SK-N-SH treated with all-trans-retinoic acid at 6 μM for 48 hours (cell line): ENCODE measurements around the gene FANCC.
A peak's percentile ranks its signal among the peaks of the same experiment; 100 is the strongest.

Experiments used
- ATAC-seq: fragments of 200-7000 bp; cut with Tn5 transposase; 3 replicates; pipeline ENCODE4 v1.9.1; 2020; ENCODE audit warnings: mild to moderate bottlenecking, moderate library complexity
- ARNTL ChIP-seq: fragments of 450-650 bp; formaldehyde crosslinking; IDR thresholded peaks from 2 replicates; pipeline ENCODE4 v1.5.0; 2020; ENCODE audit warnings: low read depth, mild to moderate bottlenecking, moderate library complexity, borderline replicate concordance
- BACH2 ChIP-seq: fragments of 250-450 bp; sonication (Bioruptor Pico); IDR thresholded peaks from 2 replicates; pipeline ENCODE4 v1.9.0; 2021; ENCODE audit warnings: mild to moderate bottlenecking, borderline replicate concordance
- CSDC2 ChIP-seq: fragments of 250-450 bp; sonication (Bioruptor Pico); IDR thresholded peaks from 2 replicates; pipeline ENCODE4 v1.5.0; 2020; ENCODE audit warnings: mild to moderate bottlenecking, moderate library complexity
- ESRRG ChIP-seq: fragments of 250-450 bp; sonication (Bioruptor Pico); IDR thresholded peaks from 2 replicates; pipeline ENCODE4 v1.6.1; 2021; ENCODE audit warnings: mild to moderate bottlenecking
- GLIS3 ChIP-seq: fragments of 250-450 bp; sonication (Bioruptor Pico); IDR thresholded peaks from 2 replicates; pipeline ENCODE4 v1.5.0; 2020; ENCODE audit warnings: mild to moderate bottlenecking, moderate library complexity
- ISL1 ChIP-seq: fragments of 250-450 bp; sonication (Bioruptor Pico); IDR thresholded peaks from 2 replicates; pipeline ENCODE4 v2.1.2; 2022; ENCODE audit warnings: mild to moderate bottlenecking, moderate library complexity
- OSR1 ChIP-seq: fragments of 250-450 bp; sonication (Bioruptor Pico); IDR thresholded peaks from 2 replicates; pipeline ENCODE4 v1.8.0; 2022; ENCODE audit warnings: moderate library complexity, mild to moderate bottlenecking, inconsistent platforms
- PPARA ChIP-seq: fragments of 250-450 bp; sonication (Bioruptor Pico); IDR thresholded peaks from 2 replicates; pipeline ENCODE4 v1.5.0; 2020; ENCODE audit warnings: mild to moderate bottlenecking, borderline replicate concordance
- RARB ChIP-seq: fragments of 250-450 bp; sonication (Bioruptor Pico); IDR thresholded peaks from 2 replicates; pipeline ENCODE4 v1.8.0; 2021; ENCODE audit warnings: mild to moderate bottlenecking, moderate library complexity
- SNAI2 ChIP-seq: fragments of 250-450 bp; sonication (Bioruptor Pico); IDR thresholded peaks from 2 replicates; pipeline ENCODE4 v1.5.0; 2020; ENCODE audit warnings: mild to moderate bottlenecking, moderate library complexity
- TCF4 ChIP-seq: fragments of 250-450 bp; sonication (Bioruptor Pico); IDR thresholded peaks from 2 replicates; pipeline ENCODE4 v1.8.0; 2021; ENCODE audit warnings: mild to moderate bottlenecking, moderate library complexity, borderline replicate concordance
- TOX ChIP-seq: fragments of 250-450 bp; sonication (Bioruptor Pico); IDR thresholded peaks from 2 replicates; pipeline ENCODE4 v1.8.0; 2021; ENCODE audit warnings: mild to moderate bottlenecking, moderate library complexity, borderline replicate concordance
- ZC3H10 ChIP-seq: fragments of 250-450 bp; sonication (Bioruptor Pico); IDR thresholded peaks from 2 replicates; pipeline ENCODE4 v1.5.1; 2021; ENCODE audit warnings: mild to moderate bottlenecking, moderate library complexity
- ZFP3 ChIP-seq: fragments of 250-450 bp; sonication (Bioruptor Pico); IDR thresholded peaks from 2 replicates; pipeline ENCODE4 v1.5.0; 2020; ENCODE audit warnings: mild to moderate bottlenecking, moderate library complexity
- ZFP30 ChIP-seq: fragments of 450-650 bp; formaldehyde crosslinking; IDR thresholded peaks from 2 replicates; pipeline ENCODE4 v1.5.0; 2022; ENCODE audit warnings: mild to moderate bottlenecking, moderate library complexity
- ZNF565 ChIP-seq: fragments of 450-650 bp; formaldehyde crosslinking; conservative IDR thresholded peaks from 2 replicates; pipeline ENCODE4 v1.5.0; 2020; ENCODE audit warnings: low read depth, mild to moderate bottlenecking, moderate library complexity
- ZNF70 ChIP-seq: fragments of 450-650 bp; formaldehyde crosslinking; IDR thresholded peaks from 2 replicates; pipeline ENCODE4 v1.5.0; 2020; ENCODE audit warnings: mild to moderate bottlenecking, moderate library complexity
- ZNF8 ChIP-seq: fragments of 450-650 bp; formaldehyde crosslinking; IDR thresholded peaks from 2 replicates; pipeline ENCODE4 v1.5.0; 2020; ENCODE audit warnings: mild to moderate bottlenecking, moderate library complexity
- TF ChIP-seq, protein P1 (sequence below): fragments of 250-450 bp; sonication (Bioruptor Pico); IDR thresholded peaks from 2 replicates; pipeline ENCODE4 v1.8.0; 2020; ENCODE audit warnings: mild to moderate bottlenecking, moderate library complexity, borderline replicate concordance
- TF ChIP-seq, protein P2 (sequence below): fragments of 250-450 bp; sonication (Bioruptor Pico); IDR thresholded peaks from 2 replicates; pipeline ENCODE4 v1.5.1; 2020; ENCODE audit warnings: low read depth, mild to moderate bottlenecking, moderate library complexity
- TF ChIP-seq, protein P3 (sequence below): fragments of 250-450 bp; sonication (Bioruptor Pico); IDR thresholded peaks from 2 replicates; pipeline ENCODE4 v1.8.0; 2021; ENCODE audit warnings: low read depth, mild to moderate bottlenecking, moderate library complexity, borderline replicate concordance
- TF ChIP-seq, protein P4 (sequence below): fragments of 250-450 bp; sonication (Bioruptor Pico); IDR thresholded peaks from 2 replicates; pipeline ENCODE4 v1.5.0; 2020; ENCODE audit warnings: mild to moderate bottlenecking, moderate library complexity
- TF ChIP-seq, protein P5 (sequence below): fragments of 250-450 bp; sonication (Bioruptor Pico); IDR thresholded peaks from 2 replicates; pipeline ENCODE4 v1.5.1; 2021; ENCODE audit warnings: mild to moderate bottlenecking, moderate library complexity

FANCC gene

DNA sequence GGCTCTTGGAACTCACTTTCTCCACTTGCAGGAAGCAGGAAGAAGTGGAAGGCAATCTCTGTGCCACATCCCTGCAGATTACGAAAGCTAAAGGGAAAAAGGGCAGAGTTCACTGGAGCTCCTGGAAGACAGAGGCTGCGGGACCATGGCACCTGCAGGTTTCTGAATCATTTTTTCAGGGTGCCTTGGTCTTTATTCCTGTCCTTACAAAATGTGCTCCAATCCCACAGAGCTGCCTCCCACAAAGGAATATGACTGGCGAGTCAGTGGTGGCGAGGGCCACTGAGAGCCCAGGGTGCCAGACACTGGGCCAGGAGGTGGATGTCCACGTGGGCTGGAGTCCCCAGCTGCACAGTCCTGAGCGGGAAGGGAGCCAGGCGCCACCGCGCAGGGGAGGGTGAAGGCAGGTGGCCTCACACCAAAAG, 183.0 kb downstream of the FANCC start:
- no peak for ATAC-seq
- no peak for TF ChIP-seq TCF4 (CRISPR knock-in tag)
- no peak for TF ChIP-seq RARB
- no peak for TF ChIP-seq PPARA (CRISPR knock-in tag)
- TF ChIP-seq, protein P1, sequence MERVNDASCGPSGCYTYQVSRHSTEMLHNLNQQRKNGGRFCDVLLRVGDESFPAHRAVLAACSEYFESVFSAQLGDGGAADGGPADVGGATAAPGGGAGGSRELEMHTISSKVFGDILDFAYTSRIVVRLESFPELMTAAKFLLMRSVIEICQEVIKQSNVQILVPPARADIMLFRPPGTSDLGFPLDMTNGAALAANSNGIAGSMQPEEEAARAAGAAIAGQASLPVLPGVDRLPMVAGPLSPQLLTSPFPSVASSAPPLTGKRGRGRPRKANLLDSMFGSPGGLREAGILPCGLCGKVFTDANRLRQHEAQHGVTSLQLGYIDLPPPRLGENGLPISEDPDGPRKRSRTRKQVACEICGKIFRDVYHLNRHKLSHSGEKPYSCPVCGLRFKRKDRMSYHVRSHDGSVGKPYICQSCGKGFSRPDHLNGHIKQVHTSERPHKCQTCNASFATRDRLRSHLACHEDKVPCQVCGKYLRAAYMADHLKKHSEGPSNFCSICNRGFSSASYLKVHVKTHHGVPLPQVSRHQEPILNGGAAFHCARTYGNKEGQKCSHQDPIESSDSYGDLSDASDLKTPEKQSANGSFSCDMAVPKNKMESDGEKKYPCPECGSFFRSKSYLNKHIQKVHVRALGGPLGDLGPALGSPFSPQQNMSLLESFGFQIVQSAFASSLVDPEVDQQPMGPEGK (CRISPR knock-in tag) = no peak
- TF ChIP-seq GLIS3 (CRISPR knock-in tag) = no peak

DNA sequence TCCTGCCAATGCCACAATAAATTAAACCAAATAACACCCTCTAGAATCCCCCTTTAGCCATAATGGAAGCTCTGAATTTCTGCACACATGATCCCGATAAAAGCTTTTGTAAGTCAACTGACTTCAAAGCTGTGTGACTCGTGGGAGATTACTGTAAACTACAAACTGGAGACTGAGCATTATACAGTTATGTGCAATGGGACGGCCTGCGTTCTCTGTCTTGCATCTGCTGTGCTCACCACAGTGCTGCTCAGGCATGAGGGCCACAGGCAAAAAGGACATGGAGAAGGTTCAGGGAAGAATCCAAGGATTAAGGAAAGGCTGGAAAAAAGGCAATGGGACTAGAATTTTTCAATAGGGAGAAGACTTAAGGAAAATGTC, 184.2 kb downstream of the FANCC start:
- peak; percentile 58 for ATAC-seq
- no peak for TF ChIP-seq TOX
- TF ChIP-seq SNAI2 (CRISPR knock-in tag) = no peak
- peak; percentile 16; the same call in 1 of the 2 replicates for TF ChIP-seq ZNF70 (CRISPR knock-in tag)
- TF ChIP-seq, protein P2, sequence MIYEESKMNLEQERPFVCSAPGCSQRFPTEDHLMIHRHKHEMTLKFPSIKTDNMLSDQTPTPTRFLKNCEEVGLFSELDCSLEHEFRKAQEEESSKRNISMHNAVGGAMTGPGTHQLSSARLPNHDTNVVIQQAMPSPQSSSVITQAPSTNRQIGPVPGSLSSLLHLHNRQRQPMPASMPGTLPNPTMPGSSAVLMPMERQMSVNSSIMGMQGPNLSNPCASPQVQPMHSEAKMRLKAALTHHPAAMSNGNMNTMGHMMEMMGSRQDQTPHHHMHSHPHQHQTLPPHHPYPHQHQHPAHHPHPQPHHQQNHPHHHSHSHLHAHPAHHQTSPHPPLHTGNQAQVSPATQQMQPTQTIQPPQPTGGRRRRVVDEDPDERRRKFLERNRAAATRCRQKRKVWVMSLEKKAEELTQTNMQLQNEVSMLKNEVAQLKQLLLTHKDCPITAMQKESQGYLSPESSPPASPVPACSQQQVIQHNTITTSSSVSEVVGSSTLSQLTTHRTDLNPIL = no peak
- TF ChIP-seq PPARA (CRISPR knock-in tag) = no peak
- no peak for TF ChIP-seq ZFP30 (CRISPR knock-in tag)
- TF ChIP-seq, protein P3, sequence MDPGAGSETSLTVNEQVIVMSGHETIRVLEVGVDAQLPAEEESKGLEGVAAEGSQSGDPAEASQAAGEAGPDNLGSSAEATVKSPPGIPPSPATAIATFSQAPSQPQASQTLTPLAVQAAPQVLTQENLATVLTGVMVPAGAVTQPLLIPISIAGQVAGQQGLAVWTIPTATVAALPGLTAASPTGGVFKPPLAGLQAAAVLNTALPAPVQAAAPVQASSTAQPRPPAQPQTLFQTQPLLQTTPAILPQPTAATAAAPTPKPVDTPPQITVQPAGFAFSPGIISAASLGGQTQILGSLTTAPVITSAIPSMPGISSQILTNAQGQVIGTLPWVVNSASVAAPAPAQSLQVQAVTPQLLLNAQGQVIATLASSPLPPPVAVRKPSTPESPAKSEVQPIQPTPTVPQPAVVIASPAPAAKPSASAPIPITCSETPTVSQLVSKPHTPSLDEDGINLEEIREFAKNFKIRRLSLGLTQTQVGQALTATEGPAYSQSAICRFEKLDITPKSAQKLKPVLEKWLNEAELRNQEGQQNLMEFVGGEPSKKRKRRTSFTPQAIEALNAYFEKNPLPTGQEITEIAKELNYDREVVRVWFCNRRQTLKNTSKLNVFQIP = no peak
- TF ChIP-seq, protein P4, sequence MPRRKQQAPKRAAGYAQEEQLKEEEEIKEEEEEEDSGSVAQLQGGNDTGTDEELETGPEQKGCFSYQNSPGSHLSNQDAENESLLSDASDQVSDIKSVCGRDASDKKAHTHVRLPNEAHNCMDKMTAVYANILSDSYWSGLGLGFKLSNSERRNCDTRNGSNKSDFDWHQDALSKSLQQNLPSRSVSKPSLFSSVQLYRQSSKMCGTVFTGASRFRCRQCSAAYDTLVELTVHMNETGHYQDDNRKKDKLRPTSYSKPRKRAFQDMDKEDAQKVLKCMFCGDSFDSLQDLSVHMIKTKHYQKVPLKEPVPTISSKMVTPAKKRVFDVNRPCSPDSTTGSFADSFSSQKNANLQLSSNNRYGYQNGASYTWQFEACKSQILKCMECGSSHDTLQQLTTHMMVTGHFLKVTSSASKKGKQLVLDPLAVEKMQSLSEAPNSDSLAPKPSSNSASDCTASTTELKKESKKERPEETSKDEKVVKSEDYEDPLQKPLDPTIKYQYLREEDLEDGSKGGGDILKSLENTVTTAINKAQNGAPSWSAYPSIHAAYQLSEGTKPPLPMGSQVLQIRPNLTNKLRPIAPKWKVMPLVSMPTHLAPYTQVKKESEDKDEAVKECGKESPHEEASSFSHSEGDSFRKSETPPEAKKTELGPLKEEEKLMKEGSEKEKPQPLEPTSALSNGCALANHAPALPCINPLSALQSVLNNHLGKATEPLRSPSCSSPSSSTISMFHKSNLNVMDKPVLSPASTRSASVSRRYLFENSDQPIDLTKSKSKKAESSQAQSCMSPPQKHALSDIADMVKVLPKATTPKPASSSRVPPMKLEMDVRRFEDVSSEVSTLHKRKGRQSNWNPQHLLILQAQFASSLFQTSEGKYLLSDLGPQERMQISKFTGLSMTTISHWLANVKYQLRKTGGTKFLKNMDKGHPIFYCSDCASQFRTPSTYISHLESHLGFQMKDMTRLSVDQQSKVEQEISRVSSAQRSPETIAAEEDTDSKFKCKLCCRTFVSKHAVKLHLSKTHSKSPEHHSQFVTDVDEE (CRISPR knock-in tag) = no peak
- no peak for TF ChIP-seq ZNF565 (CRISPR knock-in tag)
- no peak for TF ChIP-seq ISL1
- no peak for TF ChIP-seq ARNTL
- 0 out of 2 replicates have a peak, but pooled peaks have one; percentile 37 for TF ChIP-seq CSDC2 (CRISPR knock-in tag)
- TF ChIP-seq, protein P1 (CRISPR knock-in tag) = no peak
- TF ChIP-seq ZNF8 = peak; percentile 10; the same call in 1 of the 2 replicates
- no peak for TF ChIP-seq OSR1 (CRISPR knock-in tag)
- no peak for TF ChIP-seq ESRRG (CRISPR knock-in tag)
- no peak for TF ChIP-seq BACH2 (CRISPR knock-in tag)
- TF ChIP-seq, protein P5, sequence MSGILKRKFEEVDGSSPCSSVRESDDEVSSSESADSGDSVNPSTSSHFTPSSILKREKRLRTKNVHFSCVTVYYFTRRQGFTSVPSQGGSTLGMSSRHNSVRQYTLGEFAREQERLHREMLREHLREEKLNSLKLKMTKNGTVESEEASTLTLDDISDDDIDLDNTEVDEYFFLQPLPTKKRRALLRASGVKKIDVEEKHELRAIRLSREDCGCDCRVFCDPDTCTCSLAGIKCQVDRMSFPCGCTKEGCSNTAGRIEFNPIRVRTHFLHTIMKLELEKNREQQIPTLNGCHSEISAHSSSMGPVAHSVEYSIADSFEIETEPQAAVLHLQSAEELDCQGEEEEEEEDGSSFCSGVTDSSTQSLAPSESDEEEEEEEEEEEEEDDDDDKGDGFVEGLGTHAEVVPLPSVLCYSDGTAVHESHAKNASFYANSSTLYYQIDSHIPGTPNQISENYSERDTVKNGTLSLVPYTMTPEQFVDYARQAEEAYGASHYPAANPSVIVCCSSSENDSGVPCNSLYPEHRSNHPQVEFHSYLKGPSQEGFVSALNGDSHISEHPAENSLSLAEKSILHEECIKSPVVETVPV (CRISPR knock-in tag) = no peak
- TF ChIP-seq ZC3H10 (CRISPR knock-in tag) = no peak
- TF ChIP-seq TCF4 (CRISPR knock-in tag) = no peak; the same call in 1 of the 2 replicates
- TF ChIP-seq GLIS3 (CRISPR knock-in tag) = no peak
- TF ChIP-seq RARB = no peak
- TF ChIP-seq ZFP3 (CRISPR knock-in tag) = no peak
